GM12878 (cell line): ENCODE measurements around the gene SCN8A. TPM values are rescaled to one million over a fixed set of nuclear protein-coding genes. Genes with fewer than 3 reads are reported as not detected.

ENCODE experiments used
- ATAC-seq: fragments of 200-7000 bp; cut with Tn5 transposase; 3 replicates; pipeline ENCODE4 v1.9.1; 2020; ENCODE audit warnings: mild to moderate bottlenecking, moderate library complexity
- BruUV-seq: library from RNA; stranded (reverse); fragments of 400-500 nt; replicated peaks from 2 replicates; lab custom pipeline; 2021; lab: Mats Ljungman, UMichigan
- CTCF ChIA-PET: fragments of 300-600 bp; sonication (Branson Sonifier 250); formaldehyde crosslinking; extraction: SDS; loops from one replicate; lab custom pipeline; 2021; ENCODE audit warnings: inconsistent platforms; lab: Yijun Ruan, JAX
- POLR2A ChIA-PET: fragments of 350-600 bp; formaldehyde crosslinking; extraction: SDS; loops from one replicate; lab custom pipeline; 2021; ENCODE audit warnings: inconsistent platforms; lab: Charles Lee
- RAD21 ChIA-PET: fragments of 300-600 bp; sonication (Branson Sonifier 250); formaldehyde crosslinking; loops from one replicate; lab custom pipeline; 2023; ENCODE audit warnings: antibody characterized with exemption; ENCODE audit not compliant: unreplicated experiment; lab: Charles Lee
- SMC1A ChIA-PET: fragments of 300-600 bp; sonication (Branson Sonifier 250); formaldehyde crosslinking; loops from one replicate; lab custom pipeline; 2023; ENCODE audit not compliant: unreplicated experiment, uncharacterized antibody; lab: Charles Lee
- DNase-seq: peaks from one replicate; pipeline ENCODE4 v3.0.0-alpha.2; 2011; ENCODE audit warnings: low read depth, low spot score
- FAIRE-seq: peaks from 3 replicates; lab custom pipeline; 2011; peaks lifted over from hg19 to GRCh38; lab: Jason Lieb, UNC
- H2AFZ ChIP-seq: 2 replicates; pipeline ENCODE4 v1.6.0; 2011; ENCODE audit warnings: low read depth, low read length, control low read depth; ENCODE audit not compliant: control insufficient read depth
- H3K27ac ChIP-seq: 2 replicates; pipeline ENCODE4 v1.5.1; 2011; ENCODE audit warnings: control low read depth; ENCODE audit not compliant: control insufficient read depth, insufficient read depth
- H3K27me3 ChIP-seq, 2 experiments: replicated peaks in 1 of 2; 2 replicates each; pipeline versions ENCODE4 v1.6.0 to v1.6.1; 2011; ENCODE audit warnings: low read length in 1 of 2; ENCODE audit not compliant: control insufficient read depth in 2 of 2, insufficient read depth in 2 of 2
- H3K36me3 ChIP-seq, 2 experiments: 2 replicates each; pipeline ENCODE4 v1.5.1; 2011; ENCODE audit warnings: low read length in 1 of 2; ENCODE audit not compliant: control insufficient read depth in 2 of 2, insufficient read depth in 2 of 2
- H3K4me1 ChIP-seq: 2 replicates; pipeline ENCODE4 v1.6.1; 2011; ENCODE audit warnings: mild to moderate bottlenecking, low read length, moderate library complexity, mixed read lengths; ENCODE audit not compliant: control insufficient read depth, insufficient read depth
- H3K4me2 ChIP-seq: 2 replicates; pipeline ENCODE4 v1.6.0; 2011; ENCODE audit warnings: control low read depth; ENCODE audit not compliant: control insufficient read depth, insufficient read depth
- H3K4me3 ChIP-seq: fragments of 200-600 bp; sonication (generic); 2 replicates; pipeline ENCODE4 v1.5.1; 2016
- H3K79me2 ChIP-seq: 2 replicates; pipeline ENCODE4 v1.6.0; 2011; ENCODE audit warnings: low read length; ENCODE audit not compliant: control insufficient read depth, insufficient read depth
- H3K9ac ChIP-seq: 2 replicates; pipeline ENCODE4 v1.8.0; 2011; ENCODE audit warnings: low read length, control low read depth, mixed read lengths; ENCODE audit not compliant: control insufficient read depth, insufficient read depth
- H3K9me3 ChIP-seq: replicated peaks from 3 replicates; pipeline ENCODE4 v1.5.1; 2011; ENCODE audit warnings: mild to moderate bottlenecking, low read length; ENCODE audit not compliant: control insufficient read depth, insufficient read depth
- H4K20me1 ChIP-seq: 2 replicates; pipeline ENCODE4 v1.6.0; 2011; ENCODE audit not compliant: control insufficient read depth, insufficient read depth
- ATF3 ChIP-seq: IDR thresholded peaks from 2 replicates; pipeline ENCODE4 v1.6.1; 2011; ENCODE audit warnings: low read depth, mild to moderate bottlenecking, low read length, moderate library complexity, borderline replicate concordance; ENCODE audit errors: extremely low read depth
- CHD2 ChIP-seq: IDR thresholded peaks from 2 replicates; pipeline ENCODE4 v1.6.1; 2011; ENCODE audit warnings: low read depth, low read length, improper control_type of control experiment, borderline replicate concordance
- CREB1 ChIP-seq: IDR thresholded peaks from 2 replicates; pipeline ENCODE4 v1.6.1; 2012; ENCODE audit warnings: low read depth, mild to moderate bottlenecking, inconsistent platforms
- CTCF ChIP-seq, 3 experiments: IDR thresholded peaks in 2 of 3; conservative IDR thresholded peaks in 1 of 3; 2 replicates each; pipeline ENCODE4 v1.5.1; 2011; ENCODE audit warnings: low read depth in 3 of 3, low read length in 3 of 3, mild to moderate bottlenecking in 3 of 3, control low read depth in 2 of 3, moderate library complexity in 2 of 3, inconsistent platforms in 1 of 3, mixed read lengths in 1 of 3; ENCODE audit not compliant: control insufficient read depth in 2 of 3, insufficient read depth in 1 of 3; ENCODE audit errors: extremely low read depth in 1 of 3
- EZH2 ChIP-seq: IDR thresholded peaks from 2 replicates; pipeline ENCODE4 v1.6.1; 2012; ENCODE audit warnings: low read depth, mild to moderate bottlenecking, control low read depth, inconsistent platforms, low read length, borderline replicate concordance; ENCODE audit not compliant: control insufficient read depth
- HDGF ChIP-seq: fragments of 450-650 bp; IDR thresholded peaks from 2 replicates; pipeline ENCODE4 v1.6.1; 2016; ENCODE audit warnings: antibody characterized with exemption
- IKZF1 ChIP-seq: fragments of 450-650 bp; conservative IDR thresholded peaks from 2 replicates; pipeline ENCODE4 v1.6.1; 2017; ENCODE audit warnings: antibody characterized with exemption, mild to moderate bottlenecking
- STAT1 ChIP-seq: fragments of 450-650 bp; conservative IDR thresholded peaks from 2 replicates; pipeline ENCODE4 v1.6.1; 2014; ENCODE audit warnings: antibody characterized with exemption, mild to moderate bottlenecking
- ZNF274 ChIP-seq: IDR thresholded peaks from one replicate; pipeline ENCODE4 v1.8.0; 2011; ENCODE audit not compliant: insufficient read length, insufficient read depth
- ZSCAN29 ChIP-seq: fragments of 450-650 bp; IDR thresholded peaks from 2 replicates; pipeline ENCODE4 v1.6.1; 2017; ENCODE audit warnings: mild to moderate bottlenecking, moderate library complexity
- WGBS: methylation state at CpG from one replicate; pipeline ENCODE4 v1.1.6; 2016; ENCODE audit warnings: low lambda C conversion rate; ENCODE audit not compliant: insufficient replicate concordance, insufficient coverage; ENCODE audit errors: missing lambda C conversion rate; 5-methylcytosine and 5-hydroxymethylcytosine counted together
- in situ Hi-C: fragments of 300-500 bp; cut with MboI; formaldehyde crosslinking; loops from 9 replicates; pipeline ENCODE4 v1.14.3; 2018; ENCODE audit warnings: mixed read lengths
- intact Hi-C: fragments of 100-400 bp; cut with micrococcal nuclease; formaldehyde crosslinking; loops from one replicate; pipeline ENCODE4 v1.14.2; 2022; ENCODE audit not compliant: unreplicated experiment
- polyA plus RNA-seq, 11 experiments: library from polyadenylated mRNA; depleted of rRNA in 4 of 11; unstranded in 6 of 11; stranded (reverse) in 5 of 11; fragments of >200 nt; fragmentation: Nextera tagmentation in 4 of 11; fragmentation: Illumina TruSeq in 1 of 11; extraction: Ambion mirVana in 4 of 11; extraction: Trizol in 1 of 11; gene quantifications; 1 replicate in 1 of 11; 2 replicates in 10 of 11; pipeline versions ENCODE4 v1.2.1 to v1.2.3, GENCODE V29; 2011 to 2016; ENCODE audit warnings: inconsistent platforms in 2 of 11, missing spikeins in 2 of 11, low read depth in 1 of 11
- total RNA-seq, 4 experiments: library from RNA; depleted of rRNA in 3 of 4; stranded (reverse); fragments of >200 nt in 3 of 4; fragmentation: Illumina TruSeq in 1 of 4; extraction: Trizol in 1 of 4; gene quantifications; 2 replicates each; pipeline versions ENCODE4 v1.2.1 to v1.2.3, GENCODE V29; 2013 to 2021

SCN8A gene
- total and polyA plus RNA-seq, 10 of the 15 experiments (the other 5 are each of a cell fraction or from before 2014, with no cell fraction given) = 0.02 to 0.23 (median 0.06) TPM; not detected in 2

GRCh38 chr12:51809193-51809592 lies 218.2 kb downstream of the SCN8A start:
- Histone ChIP-seq H3K36me3 (no peaks in the 10 kb centered on the region), H3K4me1 (no peaks in the 10 kb centered on the region), H3K27me3 (peaks cover 3% of the 10 kb centered on the region in 2 experiments)
- no peak for ATAC-seq
- TF ChIP-seq ATF3 (no peak), EZH2 (no peak), CTCF (IDR thresholded peaks at IDR 0.05 in 2 of 3, conservative IDR thresholded peaks at IDR 0.05 in 1 of 3; ENCODE audit: control insufficient read depth in 2 of 3, extremely low read depth in 1 of 3, insufficient read depth in 1 of 3, low read depth in 3 of 3, low read length in 3 of 3) (no peak), CREB1 (no peak), CHD2 (no peak), ZSCAN29 (no peak), STAT1 (no peak), HDGF (no peak), IKZF1 (no peak), ZNF274 (no peak)
- TF ChIP-seq, all 136 proteins: peak for 0
- intact Hi-C loops (no loop called here), in situ Hi-C loops (no loop called here)
- Histone ChIP-seq H3K9ac (no peak overlapping the region), H3K79me2 (no peaks in the 10 kb centered on the region), H3K4me3 (no peak overlapping the region), H3K27ac (no peak overlapping the region), H2AFZ (no peak overlapping the region), H3K9me3 (no peaks in the 10 kb centered on the region), H3K4me2 (no peak overlapping the region), H4K20me1 (no peaks in the 10 kb centered on the region)
- BruUV-seq = no TSS peak
- WGBS = 2% methylated on average over 3 of the region's 3 CpGs
- RAD21 ChIA-PET = no interaction called here
- FAIRE-seq (peak; percentile 59), DNase-seq (no peak)
- CTCF ChIA-PET = no interaction called here
- SMC1A ChIA-PET = no interaction called here
- POLR2A ChIA-PET = no interaction called here
